ENCODE data around the gene CEP85.

The CEP85 gene

DNA sequence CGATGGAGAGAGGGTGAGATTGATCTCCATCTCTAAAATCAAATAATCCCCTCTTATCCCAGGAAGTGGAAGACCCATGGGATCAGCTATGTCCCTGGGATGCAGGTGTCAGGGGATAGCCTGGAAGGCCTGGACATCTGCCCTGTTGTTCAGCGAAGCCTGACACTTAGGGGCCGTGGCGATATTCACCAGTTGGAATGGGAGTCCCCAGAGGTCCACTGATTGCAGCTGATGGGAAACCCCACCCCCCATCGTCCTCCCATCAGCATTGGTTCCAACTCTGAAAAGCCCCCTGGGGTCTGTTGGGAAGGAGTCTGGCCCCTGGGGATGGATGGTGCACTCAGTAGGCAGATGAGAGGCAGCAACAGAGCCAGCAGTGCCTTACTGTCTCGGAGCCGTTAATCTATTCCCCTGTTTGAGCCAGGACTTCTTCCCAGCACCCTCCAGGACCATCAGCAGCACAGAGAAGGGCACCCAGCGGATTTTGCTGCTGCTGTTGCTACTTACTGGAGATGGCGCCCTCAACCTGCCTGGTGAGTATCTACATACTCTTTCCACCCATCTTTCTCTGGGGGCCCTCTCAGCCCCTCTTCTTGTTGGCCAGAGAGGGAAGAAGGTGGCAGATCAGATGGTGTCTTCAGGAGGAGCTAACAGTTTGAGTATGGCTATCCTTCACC lies 30.2 kb upstream of the CEP85 start:
- DNase-seq (ENCODE audit: low read depth) = no peak
- TF ChIP-seq, protein P1, sequence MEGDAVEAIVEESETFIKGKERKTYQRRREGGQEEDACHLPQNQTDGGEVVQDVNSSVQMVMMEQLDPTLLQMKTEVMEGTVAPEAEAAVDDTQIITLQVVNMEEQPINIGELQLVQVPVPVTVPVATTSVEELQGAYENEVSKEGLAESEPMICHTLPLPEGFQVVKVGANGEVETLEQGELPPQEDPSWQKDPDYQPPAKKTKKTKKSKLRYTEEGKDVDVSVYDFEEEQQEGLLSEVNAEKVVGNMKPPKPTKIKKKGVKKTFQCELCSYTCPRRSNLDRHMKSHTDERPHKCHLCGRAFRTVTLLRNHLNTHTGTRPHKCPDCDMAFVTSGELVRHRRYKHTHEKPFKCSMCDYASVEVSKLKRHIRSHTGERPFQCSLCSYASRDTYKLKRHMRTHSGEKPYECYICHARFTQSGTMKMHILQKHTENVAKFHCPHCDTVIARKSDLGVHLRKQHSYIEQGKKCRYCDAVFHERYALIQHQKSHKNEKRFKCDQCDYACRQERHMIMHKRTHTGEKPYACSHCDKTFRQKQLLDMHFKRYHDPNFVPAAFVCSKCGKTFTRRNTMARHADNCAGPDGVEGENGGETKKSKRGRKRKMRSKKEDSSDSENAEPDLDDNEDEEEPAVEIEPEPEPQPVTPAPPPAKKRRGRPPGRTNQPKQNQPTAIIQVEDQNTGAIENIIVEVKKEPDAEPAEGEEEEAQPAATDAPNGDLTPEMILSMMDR (IDR thresholded peaks at IDR 0.05; ENCODE audit: insufficient read depth, low read depth, low read length, missing control alignments) = no peak
- H3K4me3 ChIP-seq (ENCODE audit: low read length) = no peak overlapping the region

DNA sequence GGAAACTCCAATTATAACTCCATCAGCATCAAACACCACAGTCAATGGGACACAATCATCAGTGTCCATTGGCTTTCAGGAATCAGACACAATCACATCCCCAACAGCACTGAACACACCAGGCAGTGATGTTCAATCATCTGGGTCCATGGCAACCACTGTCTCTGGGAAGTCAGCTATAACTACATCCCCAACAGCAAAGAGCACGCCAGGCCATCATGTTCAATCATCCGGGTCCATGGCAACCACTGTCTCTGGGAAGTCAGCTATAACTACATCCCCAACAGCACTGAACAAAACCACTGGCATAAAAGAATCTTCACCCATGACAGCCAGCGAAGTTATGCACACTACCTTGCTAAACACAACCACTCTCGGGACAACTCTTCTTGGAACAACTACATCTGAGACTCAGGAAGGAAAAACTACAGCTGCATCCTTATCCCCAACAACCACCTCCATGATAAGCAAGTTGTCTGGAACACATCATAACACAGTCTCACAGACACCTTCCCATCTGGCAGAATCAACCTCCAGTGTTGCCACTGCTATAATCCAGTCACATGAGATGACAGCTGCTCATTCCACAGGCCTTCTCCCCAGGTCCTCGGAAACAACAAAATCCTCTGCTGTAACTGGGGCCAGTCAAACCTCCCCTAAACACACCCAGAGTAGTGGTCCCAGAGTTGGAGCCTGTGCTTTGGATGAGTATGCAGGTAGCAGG lies 23.7 kb upstream of the CEP85 start:
- TF ChIP-seq, protein P1 (IDR thresholded peaks at IDR 0.05; ENCODE audit: insufficient read depth, low read depth, low read length, missing control alignments) = no peak
- H3K4me3 ChIP-seq (ENCODE audit: low read length) = no peak overlapping the region
- no peak for DNase-seq (ENCODE audit: low read depth)

DNA sequence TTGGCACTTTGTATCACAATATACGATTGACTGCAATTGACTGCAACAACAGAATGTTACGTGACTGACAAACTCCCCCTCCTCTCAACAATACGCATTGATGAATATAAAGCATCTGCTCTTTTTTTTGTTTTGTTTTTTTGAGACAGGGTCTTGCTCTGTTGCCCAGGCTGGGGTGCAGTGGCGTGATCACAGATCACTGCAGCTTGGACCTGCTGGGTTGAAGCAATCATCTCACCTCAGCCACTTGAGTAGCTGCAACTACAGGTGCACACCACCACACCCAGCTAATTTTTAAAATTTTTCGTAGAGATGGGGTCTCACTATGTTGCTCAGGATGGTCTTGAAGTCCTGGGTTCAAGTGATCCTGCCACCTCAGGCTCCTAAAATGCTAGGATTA lies 21.3 kb upstream of the CEP85 start:
- TF ChIP-seq, protein P1 (IDR thresholded peaks at IDR 0.05; ENCODE audit: insufficient read depth, low read depth, low read length, missing control alignments) = no peak
- DNase-seq (ENCODE audit: low read depth) = no peak
- H3K4me3 ChIP-seq (ENCODE audit: low read length) = no peak overlapping the region

DNA sequence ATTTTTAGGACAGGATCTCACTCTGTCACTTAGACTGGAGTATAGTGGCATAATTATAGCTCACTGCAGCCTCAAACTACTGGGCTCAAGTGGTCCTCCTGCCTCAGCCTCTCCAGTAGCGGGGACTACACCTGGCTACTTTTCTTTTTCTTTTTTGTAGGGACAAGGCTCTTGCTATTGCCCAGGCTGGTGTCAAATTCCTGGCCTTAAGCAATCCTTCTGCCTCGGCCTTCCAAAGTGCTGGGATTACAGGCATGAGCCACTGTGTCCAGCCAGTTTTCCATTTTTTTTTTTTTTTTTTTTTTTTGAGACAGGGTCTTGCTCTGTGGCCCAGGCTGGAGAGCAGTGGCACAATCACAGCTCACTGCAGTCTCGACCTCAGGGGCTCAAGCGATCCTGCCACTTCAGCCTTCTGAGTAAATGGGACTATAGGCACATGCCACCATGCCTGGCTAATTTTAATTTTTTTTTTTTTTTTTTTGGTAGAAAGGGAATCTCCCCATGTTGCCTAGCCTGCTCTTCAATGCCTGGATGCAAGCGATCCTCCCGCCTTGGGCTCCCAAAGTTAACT lies 20.6 kb upstream of the CEP85 start:
- DNase-seq (ENCODE audit: low read depth) = no peak
- no peak overlapping the region for H3K4me3 ChIP-seq (ENCODE audit: low read length)
- TF ChIP-seq, protein P1 (IDR thresholded peaks at IDR 0.05; ENCODE audit: insufficient read depth, low read depth, low read length, missing control alignments) = no peak

DNA sequence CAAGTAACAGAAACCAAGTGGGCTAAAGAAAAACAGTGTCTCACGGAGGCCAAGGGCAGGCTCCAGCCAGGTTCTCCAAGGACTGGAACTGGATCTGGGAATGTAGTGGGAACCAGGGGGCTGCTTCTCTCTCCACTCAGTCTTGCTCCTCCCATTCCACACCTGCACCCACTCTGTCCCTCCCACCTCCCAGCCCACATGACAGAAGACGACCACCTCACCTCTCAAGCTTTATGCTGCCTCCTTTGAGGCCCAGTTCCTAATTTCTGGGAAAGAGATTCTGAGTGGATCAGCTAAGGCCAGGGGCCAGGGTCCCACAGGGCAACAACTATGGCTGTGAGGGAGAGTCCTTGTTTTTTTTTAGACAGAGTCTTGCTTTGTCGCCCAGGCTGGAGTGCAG lies 18.8 kb upstream of the CEP85 start:
- TF ChIP-seq, protein P1 (IDR thresholded peaks at IDR 0.05; ENCODE audit: insufficient read depth, low read depth, low read length, missing control alignments) = no peak
- DNase-seq (ENCODE audit: low read depth) = no peak
- no peak overlapping the region for H3K4me3 ChIP-seq (ENCODE audit: low read length)

DNA sequence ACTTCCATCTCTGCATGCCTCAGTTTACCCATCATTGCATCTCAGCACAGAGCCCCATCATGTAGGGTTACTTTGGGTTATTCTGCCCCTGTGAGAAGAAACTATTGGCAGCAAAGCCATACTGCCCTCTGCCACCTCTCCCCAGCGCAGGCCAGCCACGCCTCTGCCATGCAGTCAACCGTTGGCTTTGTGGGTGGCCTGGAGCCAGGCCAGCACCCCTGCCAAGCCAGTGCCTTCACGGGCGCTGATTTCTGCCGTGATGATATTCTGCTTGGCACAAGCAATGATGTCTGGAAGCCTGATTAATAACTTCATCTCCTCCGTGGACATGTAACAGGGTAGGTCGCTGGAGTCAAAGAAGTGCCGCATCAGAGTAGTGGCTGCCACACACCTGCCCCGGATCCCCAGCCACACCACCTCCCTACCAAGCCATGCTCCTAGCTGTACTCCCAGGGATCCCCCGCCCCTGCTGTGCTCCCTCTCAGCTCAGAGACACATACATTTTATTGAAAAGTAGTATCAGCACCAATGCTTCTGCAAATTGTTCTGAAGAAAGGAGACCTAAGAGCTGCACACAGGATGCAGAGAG lies 15.0 kb upstream of the CEP85 start:
- no peak overlapping the region for H3K4me3 ChIP-seq (ENCODE audit: low read length)
- TF ChIP-seq, protein P1 (IDR thresholded peaks at IDR 0.05; ENCODE audit: insufficient read depth, low read depth, low read length, missing control alignments) = no peak
- DNase-seq (ENCODE audit: low read depth) = no peak
